Type B pancreatic cell (in vitro differentiated cells): ENCODE measurements around the gene AFF3. TPM values are rescaled to one million over a fixed set of nuclear protein-coding genes. Genes with fewer than 3 reads are reported as not detected.
A peak's percentile ranks its signal among the peaks of the same experiment; 100 is the strongest.

ENCODE experiments used
- DNase-seq: peaks from one replicate; pipeline ENCODE4 v3.0.0; 2021; ENCODE audit warnings: mixed read lengths; ENCODE audit not compliant: unreplicated experiment; ENCODE audit errors: extremely low spot score
- H3K27ac Mint-ChIP-seq: 2 replicates; pipeline ENCODE4 v1.8.0; 2021; ENCODE audit warnings: mild to moderate bottlenecking, mixed read lengths
- H3K27me3 Mint-ChIP-seq: 2 replicates; pipeline ENCODE4 v1.8.0; 2021; ENCODE audit warnings: mixed read lengths
- H3K36me3 Mint-ChIP-seq: 2 replicates; pipeline ENCODE4 v1.8.0; 2021; ENCODE audit warnings: mixed read lengths
- H3K4me1 Mint-ChIP-seq: one replicate; pipeline ENCODE4 v1.8.0; 2021; ENCODE audit warnings: mixed read lengths; ENCODE audit not compliant: unreplicated experiment
- H3K4me3 Mint-ChIP-seq: 2 replicates; pipeline ENCODE4 v1.8.0; 2021; ENCODE audit warnings: mild to moderate bottlenecking, mixed read lengths
- H3K9me3 Mint-ChIP-seq: 2 replicates; pipeline ENCODE4 v1.8.0; 2021; ENCODE audit warnings: mixed read lengths
- CTCF ChIP-seq: fragments of 200-600 bp; sonication (generic); conservative IDR thresholded peaks from 2 replicates; pipeline ENCODE4 v1.5.0; 2021; ENCODE audit warnings: antibody characterized with exemption, mild to moderate bottlenecking
- total RNA-seq: library from RNA; stranded (reverse); gene quantifications from 2 replicates; pipeline ENCODE4 v1.2.1, GENCODE V29; 2021; ENCODE audit warnings: low replicate concordance

Gene AFF3
- total RNA-seq, 1 donor from 2014 or later = 29.2 TPM

- Mint-ChIP-seq H3K27ac (no peak overlapping the region), H3K27me3 (peaks cover 29% of the 10 kb centered on the region), H3K36me3 (no peaks in the 10 kb centered on the region), H3K4me3 (no peak overlapping the region), H3K9me3 (peaks cover 10% of the 10 kb centered on the region), H3K4me1 (peaks cover 30% of the 10 kb centered on the region)
- no peak for DNase-seq
- TF ChIP-seq CTCF = no peak
Measured at GRCh38 chr2:100184055-100184737, 41.8 kb upstream of the AFF3 start.

GRCh38 chr2:100182494-100183361, 40.3 kb upstream of the AFF3 start:
- H3K4me1 Mint-ChIP-seq = peaks cover 30% of the 10 kb centered on the region
- H3K36me3 Mint-ChIP-seq = no peaks in the 10 kb centered on the region
- no peak overlapping the region for H3K27ac Mint-ChIP-seq
- H3K4me3 Mint-ChIP-seq = peak overlapping the region; percentile 10
- DNase-seq = no peak
- H3K27me3 Mint-ChIP-seq = peaks cover 29% of the 10 kb centered on the region
- H3K9me3 Mint-ChIP-seq = peaks cover 16% of the 10 kb centered on the region
- no peak for TF ChIP-seq CTCF

- no peak for DNase-seq
- peaks cover 30% of the 10 kb centered on the region for H3K4me1 Mint-ChIP-seq
- H3K36me3 Mint-ChIP-seq = no peaks in the 10 kb centered on the region
- H3K4me3 Mint-ChIP-seq = no peak overlapping the region
- peaks cover 12% of the 10 kb centered on the region for H3K9me3 Mint-ChIP-seq
- H3K27ac Mint-ChIP-seq = no peak overlapping the region
- no peak for TF ChIP-seq CTCF
- peaks cover 29% of the 10 kb centered on the region for H3K27me3 Mint-ChIP-seq
Measured at GRCh38 chr2:100180503-100180902, 38.1 kb upstream of the AFF3 start.

GRCh38 chr2:100179806-100180205, 37.4 kb upstream of the AFF3 start:
- no peak for DNase-seq
- H3K4me1 Mint-ChIP-seq = peaks cover 26% of the 10 kb centered on the region
- no peak overlapping the region for H3K4me3 Mint-ChIP-seq

GRCh38 chr2:100178864-100179263, 36.5 kb upstream of the AFF3 start:
- H3K27ac Mint-ChIP-seq = no peak overlapping the region
- H3K9me3 Mint-ChIP-seq = peaks cover 12% of the 10 kb centered on the region
- no peak for DNase-seq
- peaks cover 20% of the 10 kb centered on the region for H3K4me1 Mint-ChIP-seq
- no peak for TF ChIP-seq CTCF
- no peaks in the 10 kb centered on the region for H3K36me3 Mint-ChIP-seq
- H3K27me3 Mint-ChIP-seq = peaks cover 19% of the 10 kb centered on the region
- no peak overlapping the region for H3K4me3 Mint-ChIP-seq

More at GRCh38 chr2:100179806-100180205, 37.4 kb upstream of the AFF3 start:
- no peak overlapping the region for H3K27ac Mint-ChIP-seq
- no peak for TF ChIP-seq CTCF
- peaks cover 12% of the 10 kb centered on the region for H3K9me3 Mint-ChIP-seq
- peaks cover 24% of the 10 kb centered on the region for H3K27me3 Mint-ChIP-seq
- H3K36me3 Mint-ChIP-seq = no peaks in the 10 kb centered on the region
